Mesendoderm (in vitro differentiated cells): Measurements from ENCODE around the gene TPTE.
"Not testable (repeated sequence)": the region's sequence is repeated elsewhere in the genome, so short reads cannot be mapped to it uniquely, and the experiment has no call there.

ENCODE experiments used
- DNase-seq: peaks from one replicate; pipeline ENCODE4 v3.0.0; 2013
- H2AK5ac ChIP-seq: 2 replicates; pipeline ENCODE4 v1.6.1; 2013; ENCODE audit warnings: low read length, inconsistent platforms
- H2BK120ac ChIP-seq: 2 replicates; pipeline ENCODE4 v1.6.1; 2013; ENCODE audit warnings: low read depth, mild to moderate bottlenecking, low read length, moderate library complexity, mixed read lengths
- H2BK15ac ChIP-seq: replicated peaks from 2 replicates; pipeline ENCODE4 v1.6.1; 2013; ENCODE audit warnings: low read depth, mild to moderate bottlenecking, moderate library complexity
- H2BK5ac ChIP-seq: 2 replicates; pipeline ENCODE4 v1.6.1; 2013; ENCODE audit warnings: low read length, inconsistent platforms
- H3K18ac ChIP-seq: 2 replicates; pipeline ENCODE4 v1.6.1; 2013; ENCODE audit warnings: mild to moderate bottlenecking, low read length, mixed read lengths
- H3K23ac ChIP-seq: one replicate; pipeline ENCODE4 v1.6.1; 2013; ENCODE audit warnings: low read length
- H3K27ac ChIP-seq: 2 replicates; pipeline ENCODE4 v1.5.1; 2013; ENCODE audit warnings: low read depth, mild to moderate bottlenecking, inconsistent platforms, low read length, moderate library complexity
- H3K27me3 ChIP-seq: 2 replicates; pipeline ENCODE4 v1.6.1; 2013; ENCODE audit warnings: low read length, control low read depth, mild to moderate bottlenecking, inconsistent platforms; ENCODE audit not compliant: insufficient read depth, poor library complexity
- H3K36me3 ChIP-seq: 2 replicates; pipeline ENCODE4 v1.6.1; 2013; ENCODE audit warnings: low read length, inconsistent platforms; ENCODE audit not compliant: control insufficient read depth, insufficient read depth
- H3K4ac ChIP-seq: one replicate; pipeline ENCODE4 v1.6.1; 2013; ENCODE audit warnings: low read depth, mild to moderate bottlenecking, low read length, moderate library complexity
- H3K4me1 ChIP-seq: 2 replicates; pipeline ENCODE4 v1.6.1; 2013; ENCODE audit warnings: low read depth, low read length, inconsistent platforms; ENCODE audit not compliant: control insufficient read depth
- H3K4me2 ChIP-seq: 2 replicates; pipeline ENCODE4 v1.6.1; 2013; ENCODE audit warnings: low read length
- H3K4me3 ChIP-seq: 2 replicates; pipeline ENCODE4 v1.5.1; 2013; ENCODE audit warnings: mild to moderate bottlenecking, low read length
- H3K56ac ChIP-seq: one replicate; pipeline ENCODE4 v1.6.1; 2013; ENCODE audit warnings: low read length
- H3K79me1 ChIP-seq: 2 replicates; pipeline ENCODE4 v1.6.1; 2013; ENCODE audit warnings: low read length, inconsistent platforms
- H3K79me2 ChIP-seq: 2 replicates; pipeline ENCODE4 v1.6.1; 2013; ENCODE audit warnings: mild to moderate bottlenecking, low read length; ENCODE audit not compliant: control insufficient read depth, insufficient read depth
- H3K9ac ChIP-seq: 2 replicates; pipeline ENCODE4 v1.6.1; 2013; ENCODE audit warnings: low read length, inconsistent platforms
- H4K5ac ChIP-seq: one replicate; pipeline ENCODE4 v1.6.1; 2013; ENCODE audit warnings: low read length
- H4K8ac ChIP-seq: one replicate; pipeline ENCODE4 v1.6.1; 2013; ENCODE audit warnings: low read depth, mild to moderate bottlenecking, control low read depth, low read length, moderate library complexity
- WGBS: extraction: QIAGEN DNeasy Blood & Tissue Kit; methylation state at CpG from one replicate; pipeline ENCODE4 v1.1.7; 2013; ENCODE audit warnings: low lambda C conversion rate, missing lambda C conversion rate; ENCODE audit not compliant: insufficient coverage; ENCODE audit errors: extremely low coverage; 5-methylcytosine and 5-hydroxymethylcytosine counted together

TPTE gene

DNA sequence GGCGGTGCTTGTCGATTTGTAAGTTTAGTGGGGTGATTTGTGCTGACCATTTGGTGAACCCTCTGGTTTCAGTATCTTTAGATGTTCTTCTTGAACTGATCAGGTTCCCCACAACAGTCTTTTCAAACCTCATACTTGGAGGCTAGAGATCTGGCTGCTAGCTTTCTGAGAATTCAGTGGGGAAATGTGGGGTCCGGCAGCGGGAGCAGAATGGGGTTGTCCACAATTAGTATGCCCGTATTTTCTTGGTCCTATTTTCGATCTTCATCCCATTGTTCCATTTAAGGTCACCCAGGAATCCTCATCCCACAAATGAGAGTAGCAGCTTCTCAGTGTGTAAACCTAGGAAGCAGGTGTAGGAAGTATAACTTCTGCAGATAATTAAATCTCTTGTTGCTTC is 10.3 kb upstream of the TPTE start:
- Histone ChIP-seq H2BK5ac (no peak overlapping the region), H3K27ac (no peak overlapping the region), H2BK15ac (no peak overlapping the region), H4K5ac (no peak overlapping the region), H2BK120ac (no peak overlapping the region), H3K36me3 (no peaks in the 10 kb centered on the region), H3K79me2 (no peaks in the 10 kb centered on the region), H3K27me3 (no peaks in the 10 kb centered on the region), H3K56ac (no peak overlapping the region), H3K18ac (no peak overlapping the region), H3K9ac (no peak overlapping the region), H3K4me2 (no peak overlapping the region), H3K23ac (no peak overlapping the region), H3K4me3 (no peak overlapping the region), H3K4ac (no peak overlapping the region), H4K8ac (no peak overlapping the region), H3K4me1 (no peaks in the 10 kb centered on the region), H3K79me1 (no peaks in the 10 kb centered on the region), H2AK5ac (no peak overlapping the region)
- WGBS, result 100% methylated on average over 1 of the region's 6 CpGs
- no peak for DNase-seq

DNA sequence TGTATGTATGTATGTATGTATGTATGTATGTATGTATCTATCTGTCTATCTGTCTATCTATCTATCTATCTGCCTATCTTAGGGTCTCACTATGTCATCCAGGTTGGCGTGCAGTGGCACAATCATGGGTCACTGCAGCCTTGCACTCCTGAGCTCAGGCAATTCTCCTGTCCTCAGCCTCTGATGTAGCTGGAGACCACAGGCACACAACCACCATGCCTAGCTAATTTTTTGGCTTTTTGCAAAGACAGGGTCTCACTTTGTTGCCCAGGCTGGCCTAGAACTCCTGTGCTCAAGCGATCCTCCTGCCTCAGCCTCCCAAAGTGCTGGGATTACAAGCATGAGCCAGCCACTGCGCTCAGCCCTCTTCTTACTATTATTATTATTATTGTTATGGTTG is 4.5 kb upstream of the TPTE start:
- not testable (repeated sequence) for H4K5ac ChIP-seq, H2AK5ac ChIP-seq, H4K8ac ChIP-seq, DNase-seq, H3K79me1 ChIP-seq, H3K4ac ChIP-seq, H3K79me2 ChIP-seq, H3K9ac ChIP-seq, H3K27me3 ChIP-seq, H3K4me1 ChIP-seq, H3K4me2 ChIP-seq, H3K56ac ChIP-seq, H2BK15ac ChIP-seq, H3K27ac ChIP-seq, H3K36me3 ChIP-seq, H3K18ac ChIP-seq, H2BK5ac ChIP-seq, H2BK120ac ChIP-seq, H3K4me3 ChIP-seq, H3K23ac ChIP-seq
- WGBS, result no CpG with 5 or more reads among the region's 3 CpGs

- H2BK15ac ChIP-seq, H3K4me1 ChIP-seq, H2BK5ac ChIP-seq, H3K36me3 ChIP-seq, H2BK120ac ChIP-seq, H3K4me3 ChIP-seq, H3K79me1 ChIP-seq, H3K23ac ChIP-seq, DNase-seq, H3K9ac ChIP-seq, H3K27me3 ChIP-seq, H3K4ac ChIP-seq, H2AK5ac ChIP-seq, H3K18ac ChIP-seq, H3K56ac ChIP-seq, H3K27ac ChIP-seq, H3K4me2 ChIP-seq, H3K79me2 ChIP-seq, H4K8ac ChIP-seq, H4K5ac ChIP-seq: not testable (repeated sequence)
- no CpG with 5 or more reads among the region's 10 CpGs for WGBS
Observed at GRCh38 chr21:10517904-10518303, 3.5 kb upstream of the TPTE start.

- not testable (repeated sequence) for H2BK120ac ChIP-seq, H2BK5ac ChIP-seq, H3K27me3 ChIP-seq, H3K36me3 ChIP-seq, H3K4me2 ChIP-seq, DNase-seq, H3K27ac ChIP-seq, H3K4ac ChIP-seq, H3K18ac ChIP-seq, H4K5ac ChIP-seq, H4K8ac ChIP-seq, H3K56ac ChIP-seq, H3K4me1 ChIP-seq, H3K79me1 ChIP-seq, H3K23ac ChIP-seq, H3K9ac ChIP-seq, H3K79me2 ChIP-seq, H2AK5ac ChIP-seq, H3K4me3 ChIP-seq, H2BK15ac ChIP-seq
- WGBS, result no CpG with 5 or more reads among the region's 75 CpGs
Observed at GRCh38 chr21:10521835-10522500, 585 bp downstream of the TPTE start.

DNA sequence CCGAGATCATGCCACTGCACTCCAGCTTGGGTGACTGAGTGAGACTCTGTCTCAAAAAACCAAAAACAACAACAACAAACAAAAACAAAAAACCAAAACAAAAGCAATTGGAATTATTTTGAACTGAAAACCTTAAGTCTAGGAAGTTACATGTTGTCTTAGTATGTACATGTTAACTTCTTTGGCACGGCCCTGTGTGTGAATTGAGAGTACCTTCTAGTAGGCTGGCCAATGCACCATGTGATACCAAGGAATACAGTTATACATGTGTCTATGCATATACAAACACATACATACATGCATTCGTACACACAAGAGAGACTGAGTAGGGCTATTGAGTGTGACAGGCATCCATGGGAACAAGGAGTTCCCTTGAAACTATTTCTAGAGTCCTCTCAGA is 18.6 kb downstream of the TPTE start:
- H3K18ac ChIP-seq, result no peak overlapping the region
- no peak overlapping the region for H3K9ac ChIP-seq
- no peaks in the 10 kb centered on the region for H3K36me3 ChIP-seq
- H3K4me3 ChIP-seq, result no peak overlapping the region
- no peak overlapping the region for H4K5ac ChIP-seq
- no peaks in the 10 kb centered on the region for H3K4me1 ChIP-seq
- no peaks in the 10 kb centered on the region for H3K27me3 ChIP-seq
- H3K4ac ChIP-seq, result no peak overlapping the region
- WGBS, result no CpG with 5 or more reads among the region's 3 CpGs
- H2BK5ac ChIP-seq, result no peak overlapping the region
- DNase-seq, result no peak
- no peak overlapping the region for H2BK120ac ChIP-seq
- H3K23ac ChIP-seq, result no peak overlapping the region
- H3K56ac ChIP-seq, result no peak overlapping the region
- H3K79me1 ChIP-seq, result no peaks in the 10 kb centered on the region
- H2AK5ac ChIP-seq, result no peak overlapping the region
- H3K27ac ChIP-seq, result no peak overlapping the region
- no peak overlapping the region for H3K4me2 ChIP-seq
- no peak overlapping the region for H2BK15ac ChIP-seq
- H3K79me2 ChIP-seq, result no peaks in the 10 kb centered on the region
- no peak overlapping the region for H4K8ac ChIP-seq

DNA sequence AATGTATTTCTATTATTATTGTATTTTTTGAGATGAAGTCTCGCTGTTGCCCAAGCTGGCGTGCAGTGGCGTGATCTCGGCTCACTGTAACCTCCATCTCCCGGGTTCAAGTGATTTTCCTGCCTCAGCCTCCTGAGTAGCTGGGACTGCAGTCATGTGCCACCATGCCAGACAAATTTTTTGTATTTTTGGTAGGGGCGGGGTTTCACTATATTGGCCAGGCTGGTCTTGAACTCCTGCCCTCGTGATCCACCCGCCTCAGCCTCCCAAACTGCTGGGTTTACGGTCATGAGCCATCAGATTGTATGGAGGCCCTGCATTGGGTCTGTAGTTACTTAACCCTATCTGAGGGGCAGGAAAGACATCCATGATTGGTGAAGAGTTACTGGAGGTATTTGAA is 23.0 kb downstream of the TPTE start:
- H3K56ac ChIP-seq, H3K4me3 ChIP-seq, H3K79me1 ChIP-seq, H3K9ac ChIP-seq, H3K4me1 ChIP-seq, H3K36me3 ChIP-seq, H2AK5ac ChIP-seq, H3K4ac ChIP-seq, H4K5ac ChIP-seq, H2BK15ac ChIP-seq, H3K27me3 ChIP-seq, H3K23ac ChIP-seq, H3K18ac ChIP-seq, H3K27ac ChIP-seq, H4K8ac ChIP-seq, H3K79me2 ChIP-seq, H3K4me2 ChIP-seq, H2BK120ac ChIP-seq, H2BK5ac ChIP-seq, DNase-seq: not testable (repeated sequence)
- no CpG with 5 or more reads among the region's 9 CpGs for WGBS
